CD4-positive, alpha-beta T cell treated with Interleukin-6 at 100 ng/mL for 8 hours (primary cell): ENCODE measurements around the gene MIX23.

Experiments used
- DNase-seq: peaks from one replicate; pipeline ENCODE4 v3.0.0-alpha.2; 2020; ENCODE audit warnings: mixed read lengths, low spot score

MIX23 gene

GRCh38 chr3:122382888-122383666 lies at the start of gene MIX23:
MIX23 (minus strand) TSS chr3:122383231; CDS start chr3:122383224, 7 bp downstream.
- DNase-seq, result peak; percentile 79

- DNase-seq, result no peak
Observed at GRCh38 chr3:122430371-122430770, 47.3 kb upstream of the MIX23 start.

GRCh38 chr3:122427857-122428471 lies 44.9 kb upstream of the MIX23 start:
- no peak for DNase-seq

DNA sequence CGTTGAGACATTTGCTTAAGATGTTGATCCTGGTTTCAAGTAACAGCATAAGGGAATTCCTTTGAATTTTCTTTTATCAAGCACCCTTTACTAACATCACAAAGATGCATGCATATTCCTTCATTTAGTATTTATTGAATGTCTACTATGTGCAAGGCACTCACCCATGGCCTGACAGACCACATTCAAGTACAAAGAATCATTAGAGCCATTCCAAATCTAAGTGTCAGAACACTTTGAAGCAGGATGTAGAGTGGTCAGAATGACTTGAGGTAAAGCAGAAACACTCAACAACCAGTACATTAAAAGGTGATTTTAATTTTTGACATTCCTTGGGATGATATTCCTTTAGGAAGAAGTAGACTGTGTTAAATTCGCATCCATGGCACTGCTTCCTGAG lies 38.8 kb upstream of the MIX23 start:
- no peak for DNase-seq

DNA sequence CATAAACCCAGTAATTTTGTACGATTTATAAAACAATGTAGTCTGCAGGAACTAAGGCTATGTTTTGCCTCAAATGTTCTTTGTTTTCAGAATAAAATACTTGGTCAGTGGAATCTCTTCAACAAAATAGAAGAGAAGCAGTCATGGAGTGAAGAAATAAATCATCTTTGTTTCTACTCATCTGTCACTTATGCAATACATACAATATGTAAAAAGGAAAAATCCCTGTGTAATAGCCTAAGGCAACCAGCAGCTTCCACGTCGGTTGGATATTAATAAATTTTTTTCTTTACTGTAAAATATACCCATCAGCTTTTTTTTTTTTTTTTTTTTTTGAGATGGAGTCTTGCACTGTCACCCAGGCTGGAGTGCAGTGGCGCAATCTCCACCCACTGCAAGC lies 38.1 kb upstream of the MIX23 start:
- no peak for DNase-seq

DNA sequence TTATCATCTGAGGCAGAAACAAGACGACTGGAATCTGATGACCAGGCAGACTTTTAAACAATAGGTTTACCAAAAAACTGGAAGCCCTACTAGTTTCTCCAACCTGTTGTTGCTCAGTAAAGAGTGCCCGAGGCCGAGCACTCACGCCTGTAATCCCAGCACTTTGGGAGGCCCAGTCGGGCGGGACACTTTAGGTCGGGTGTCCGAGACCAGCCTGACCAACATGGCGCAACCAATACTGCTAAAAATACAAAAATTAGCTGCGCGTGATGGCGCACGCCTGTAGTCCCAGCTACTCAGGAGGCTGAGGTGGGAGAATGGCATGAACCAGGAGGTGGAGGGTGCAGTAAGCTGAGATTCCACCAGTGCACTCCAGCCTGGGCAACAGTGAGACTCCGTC lies 33.9 kb upstream of the MIX23 start:
- DNase-seq, result no peak

- peak; percentile 97 for DNase-seq
Observed at GRCh38 chr3:122415762-122416654, 33.0 kb upstream of the MIX23 start, which contains the start of gene WDR5B. WDR5B (minus strand) TSS chr3:122416062; CDS start chr3:122415528, 534 bp downstream.

- peak; percentile 45 for DNase-seq
Observed at GRCh38 chr3:122415104-122415744, 32.2 kb upstream of the MIX23 start.

- no peak for DNase-seq
Observed at GRCh38 chr3:122414391-122414790, 31.4 kb upstream of the MIX23 start.

GRCh38 chr3:122410639-122411038 lies 27.6 kb upstream of the MIX23 start:
- DNase-seq, result no peak

DNA sequence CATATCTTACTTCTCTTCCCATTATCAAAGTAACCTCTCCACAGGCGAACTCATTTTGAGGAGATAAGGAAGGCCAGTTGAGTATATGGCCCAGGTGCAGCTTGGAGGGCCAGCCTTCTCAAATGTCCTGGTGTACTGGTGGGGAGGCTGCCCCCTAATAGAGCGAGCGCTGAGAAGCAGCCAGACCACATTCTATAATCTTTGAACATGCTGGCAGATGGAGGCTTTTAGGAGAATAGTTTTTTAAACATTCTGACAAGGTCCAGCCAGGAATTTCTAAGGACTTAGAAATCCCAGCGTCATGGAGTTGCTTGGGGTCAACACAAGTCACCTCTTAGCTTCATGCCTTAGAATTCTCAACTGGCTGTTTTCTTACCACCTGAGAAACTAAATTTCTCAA lies 27.1 kb upstream of the MIX23 start:
- no peak for DNase-seq

GRCh38 chr3:122409446-122409845 lies 26.4 kb upstream of the MIX23 start:
- DNase-seq, result no peak

- DNase-seq, result no peak
Observed at GRCh38 chr3:122407946-122408345, 24.9 kb upstream of the MIX23 start.

DNA sequence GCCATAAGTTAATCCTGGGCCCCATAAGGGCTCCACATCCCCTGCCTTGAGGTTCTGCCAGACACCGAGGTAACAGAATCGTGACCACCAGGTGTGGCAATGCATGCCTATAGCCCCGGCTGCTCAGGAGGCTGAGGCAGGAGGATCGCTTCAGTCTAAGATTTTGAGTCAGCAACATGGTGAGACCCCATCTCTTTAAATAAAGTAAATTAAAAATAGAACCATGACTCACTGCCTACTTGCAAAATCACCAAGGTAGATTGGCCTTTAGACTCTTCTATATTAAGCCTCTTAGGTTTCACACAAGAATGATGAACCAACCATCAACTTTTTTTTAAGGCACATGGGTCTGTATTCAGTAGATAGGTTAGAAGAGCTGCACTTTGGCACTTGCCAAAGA lies 23.2 kb upstream of the MIX23 start:
- DNase-seq, result no peak

DNA sequence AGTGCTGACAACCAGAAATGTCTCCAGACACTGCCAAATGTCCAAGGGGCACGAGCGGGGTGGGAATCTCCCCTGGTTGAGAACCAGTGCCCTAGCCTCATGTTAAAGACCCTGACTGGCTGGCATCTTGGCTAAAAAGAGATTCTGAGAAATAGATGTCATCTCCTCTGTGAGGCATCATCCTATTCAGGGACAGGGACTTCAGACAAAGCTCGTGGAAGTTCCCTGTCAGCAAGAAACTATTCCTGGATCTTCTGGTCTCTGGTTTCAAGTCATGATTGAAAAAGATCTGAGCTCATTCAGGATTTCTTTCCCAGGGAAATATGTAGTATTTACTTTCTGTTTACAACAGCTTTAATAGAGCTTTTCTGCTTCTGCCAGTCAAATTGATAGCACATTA lies 22.0 kb upstream of the MIX23 start:
- no peak for DNase-seq

- DNase-seq, result no peak
Observed at GRCh38 chr3:122403489-122403888, 20.5 kb upstream of the MIX23 start.

- no peak for DNase-seq
Observed at GRCh38 chr3:122398920-122399319, 15.9 kb upstream of the MIX23 start.

DNA sequence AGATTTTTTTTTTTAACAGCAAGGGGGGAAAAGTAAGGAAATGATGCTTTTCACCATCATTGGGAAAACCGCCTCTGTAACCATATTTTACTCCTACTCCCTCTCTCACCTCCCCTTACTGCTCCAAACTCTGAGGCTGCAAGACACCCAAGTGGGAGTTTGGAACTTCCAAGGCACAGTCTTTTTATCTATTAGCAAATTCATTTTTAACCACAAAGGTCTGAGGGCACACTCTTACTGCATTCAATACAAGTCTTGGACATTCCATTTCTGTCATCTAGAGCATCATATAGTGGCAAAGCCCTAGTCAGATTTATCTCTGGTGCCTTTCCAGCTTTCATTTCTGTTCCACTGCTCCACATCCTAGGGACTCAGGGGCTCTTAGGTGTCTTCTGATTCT lies 14.2 kb upstream of the MIX23 start:
- no peak for DNase-seq

- DNase-seq, result no peak
Observed at GRCh38 chr3:122396511-122396910, 13.5 kb upstream of the MIX23 start.

DNA sequence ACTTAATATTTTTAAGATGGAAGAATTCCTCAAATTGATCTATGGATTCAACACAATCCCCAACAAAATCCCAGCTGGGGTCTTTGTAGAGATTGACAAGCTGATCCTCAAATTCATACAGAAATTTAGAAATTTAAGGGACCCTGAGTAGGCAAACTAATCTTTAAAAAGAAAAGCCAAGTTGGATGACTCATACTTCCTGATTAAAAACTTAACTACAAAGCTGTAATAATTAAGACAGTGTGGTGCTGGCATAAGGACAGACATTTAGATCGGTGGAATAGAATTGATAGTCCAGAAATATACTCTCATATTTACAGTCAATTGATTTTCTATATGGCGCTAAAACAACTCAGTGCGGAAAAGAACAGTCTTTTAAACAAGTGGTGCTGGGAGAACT lies 12.6 kb upstream of the MIX23 start:
- no peak for DNase-seq

DNA sequence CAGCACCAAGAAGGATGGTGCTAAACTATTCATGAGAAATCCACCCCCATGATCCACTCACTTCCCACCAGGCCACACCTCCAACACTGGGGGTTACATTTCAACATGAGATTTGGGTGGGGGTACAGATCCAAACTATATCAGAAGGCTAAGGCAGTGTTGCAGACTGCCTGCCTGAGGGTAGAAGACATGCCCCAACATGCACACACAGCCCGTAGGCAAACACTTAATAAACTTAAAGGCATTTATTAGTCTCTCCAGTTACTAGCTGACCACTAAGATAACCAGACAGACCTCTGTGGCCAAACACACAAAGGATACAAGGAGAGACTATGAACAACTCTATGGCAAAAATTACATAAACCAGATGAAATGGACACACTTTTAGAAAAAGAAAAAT lies 11.1 kb upstream of the MIX23 start:
- DNase-seq, result no peak
